OCI-LY1 (cell line): ENCODE results near the gene JPH2.

Experiments
- H2AFZ ChIP-seq: fragments of 200-600 bp; sonication (generic), shearing (Covaris generic); 2 replicates; pipeline ENCODE4 v1.6.0; 2014; ENCODE audit warnings: antibody characterized with exemption, mild to moderate bottlenecking, low read length
- H3F3A ChIP-seq: fragments of 200-600 bp; sonication (generic), shearing (Covaris generic); 2 replicates; pipeline ENCODE4 v1.6.0; 2014; ENCODE audit warnings: mild to moderate bottlenecking, antibody characterized with exemption, low read length, moderate library complexity; ENCODE audit not compliant: insufficient read depth
- H3K27ac ChIP-seq: fragments of 200-600 bp; sonication (generic); 2 replicates; pipeline ENCODE4 v1.5.1; 2014; ENCODE audit warnings: low read length, mixed run types, mild to moderate bottlenecking, low read depth; ENCODE audit not compliant: poor library complexity, severe bottlenecking
- H3K27me3 ChIP-seq: fragments of 200-600 bp; sonication (generic); 2 replicates; pipeline ENCODE4 v1.6.0; 2014; ENCODE audit warnings: antibody characterized with exemption, mild to moderate bottlenecking, low read length, moderate library complexity; ENCODE audit not compliant: insufficient read depth
- H3K36me3 ChIP-seq: fragments of 200-600 bp; sonication (generic); 2 replicates; pipeline ENCODE4 v1.6.1; 2014; ENCODE audit warnings: mild to moderate bottlenecking, antibody characterized with exemption, low read length, moderate library complexity, mixed read lengths; ENCODE audit not compliant: insufficient read depth
- H3K4me1 ChIP-seq: fragments of 200-600 bp; sonication (generic); 2 replicates; pipeline ENCODE4 v1.5.1; 2014; ENCODE audit warnings: mild to moderate bottlenecking, low read length, moderate library complexity; ENCODE audit not compliant: insufficient read depth, severe bottlenecking
- H3K4me2 ChIP-seq: fragments of 200-600 bp; sonication (generic), shearing (Covaris generic); 2 replicates; pipeline ENCODE4 v1.6.1; 2014; ENCODE audit warnings: low read length
- H3K4me3 ChIP-seq: fragments of 200-600 bp; sonication (generic); 2 replicates; pipeline ENCODE4 v1.5.1; 2014; ENCODE audit warnings: low read length, low read depth, mild to moderate bottlenecking, mixed read lengths; ENCODE audit not compliant: poor library complexity, severe bottlenecking
- H3K79me2 ChIP-seq: fragments of 200-600 bp; shearing (Covaris generic); 2 replicates; pipeline ENCODE4 v1.6.1; 2016; ENCODE audit warnings: mixed run types, low read length, mixed read lengths; ENCODE audit not compliant: insufficient read depth
- H3K9ac ChIP-seq: fragments of 200-600 bp; sonication (generic), shearing (Covaris generic); 2 replicates; pipeline ENCODE4 v1.6.1; 2014; ENCODE audit warnings: mild to moderate bottlenecking, low read length, mixed read lengths
- H3K9me2 ChIP-seq: fragments of 200-600 bp; sonication (generic), shearing (Covaris generic); 2 replicates; pipeline ENCODE4 v1.6.1; 2014; ENCODE audit warnings: low read depth, mild to moderate bottlenecking, low read length, mixed read lengths
- H3K9me3 ChIP-seq: fragments of 200-600 bp; shearing (Covaris generic); 2 replicates; pipeline ENCODE4 v1.6.1; 2014; ENCODE audit warnings: low read length, mixed read lengths
- H4K20me1 ChIP-seq: fragments of 200-600 bp; sonication (generic), shearing (Covaris generic); 2 replicates; pipeline ENCODE4 v1.6.0; 2016; ENCODE audit warnings: mild to moderate bottlenecking, low read length; ENCODE audit not compliant: insufficient read depth
- EZH2 ChIP-seq: fragments of 200-600 bp; sonication (generic), shearing (Covaris generic); IDR thresholded peaks from 2 replicates; pipeline ENCODE4 v1.8.0; 2017; ENCODE audit warnings: borderline replicate concordance, mixed run types, mild to moderate bottlenecking, antibody characterized with exemption, low read length, moderate library complexity, mixed read lengths
- TF ChIP-seq, protein P1 (sequence below): fragments of 200-600 bp; sonication (generic), shearing (Covaris generic); IDR thresholded peaks from 2 replicates; pipeline ENCODE4 v1.5.1; 2017; ENCODE audit warnings: mild to moderate bottlenecking, antibody characterized with exemption, low read length, moderate library complexity, mixed read lengths

JPH2 gene

GRCh38 chr20:44208770-44209169, 21.8 kb upstream of the JPH2 start:
- Histone ChIP-seq H3F3A (no peaks in the 10 kb centered on the region), H3K9me3 (no peaks in the 10 kb centered on the region), H4K20me1 (0 out of 2 replicates have a peak, but pooled peaks cover 3% of the 10 kb centered on the region), H3K4me3 (peak overlapping the region; percentile 84), H3K79me2 (peaks cover 32% of the 10 kb centered on the region), H3K9me2 (no peaks in the 10 kb centered on the region), H3K4me2 (peak overlapping the region; percentile 81), H2AFZ (no peak overlapping the region), H3K36me3 (peaks cover 17% of the 10 kb centered on the region), H3K9ac (peak overlapping the region; percentile 85), H3K4me1 (peaks cover 39% of the 10 kb centered on the region), H3K27me3 (no peaks in the 10 kb centered on the region), H3K27ac (no peak overlapping the region)
- TF ChIP-seq, protein P1, sequence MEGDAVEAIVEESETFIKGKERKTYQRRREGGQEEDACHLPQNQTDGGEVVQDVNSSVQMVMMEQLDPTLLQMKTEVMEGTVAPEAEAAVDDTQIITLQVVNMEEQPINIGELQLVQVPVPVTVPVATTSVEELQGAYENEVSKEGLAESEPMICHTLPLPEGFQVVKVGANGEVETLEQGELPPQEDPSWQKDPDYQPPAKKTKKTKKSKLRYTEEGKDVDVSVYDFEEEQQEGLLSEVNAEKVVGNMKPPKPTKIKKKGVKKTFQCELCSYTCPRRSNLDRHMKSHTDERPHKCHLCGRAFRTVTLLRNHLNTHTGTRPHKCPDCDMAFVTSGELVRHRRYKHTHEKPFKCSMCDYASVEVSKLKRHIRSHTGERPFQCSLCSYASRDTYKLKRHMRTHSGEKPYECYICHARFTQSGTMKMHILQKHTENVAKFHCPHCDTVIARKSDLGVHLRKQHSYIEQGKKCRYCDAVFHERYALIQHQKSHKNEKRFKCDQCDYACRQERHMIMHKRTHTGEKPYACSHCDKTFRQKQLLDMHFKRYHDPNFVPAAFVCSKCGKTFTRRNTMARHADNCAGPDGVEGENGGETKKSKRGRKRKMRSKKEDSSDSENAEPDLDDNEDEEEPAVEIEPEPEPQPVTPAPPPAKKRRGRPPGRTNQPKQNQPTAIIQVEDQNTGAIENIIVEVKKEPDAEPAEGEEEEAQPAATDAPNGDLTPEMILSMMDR: no peak
- no peak for TF ChIP-seq EZH2

- Histone ChIP-seq H3K4me2 (peak overlapping the region; percentile 81), H3K4me1 (peaks cover 39% of the 10 kb centered on the region), H3K27me3 (no peaks in the 10 kb centered on the region), H3F3A (no peaks in the 10 kb centered on the region), H3K27ac (no peak overlapping the region), H2AFZ (no peak overlapping the region), H4K20me1 (0 out of 2 replicates have a peak, but pooled peaks cover 3% of the 10 kb centered on the region), H3K4me3 (peak overlapping the region; percentile 84), H3K9me2 (no peaks in the 10 kb centered on the region), H3K36me3 (peaks cover 21% of the 10 kb centered on the region), H3K9ac (peak overlapping the region; percentile 85; the same call in 1 of the 2 replicates), H3K79me2 (peaks cover 32% of the 10 kb centered on the region), H3K9me3 (no peaks in the 10 kb centered on the region)
- TF ChIP-seq, protein P1: no peak
- TF ChIP-seq EZH2: no peak
Measured at GRCh38 chr20:44208165-44208564, 21.2 kb upstream of the JPH2 start.

DNA sequence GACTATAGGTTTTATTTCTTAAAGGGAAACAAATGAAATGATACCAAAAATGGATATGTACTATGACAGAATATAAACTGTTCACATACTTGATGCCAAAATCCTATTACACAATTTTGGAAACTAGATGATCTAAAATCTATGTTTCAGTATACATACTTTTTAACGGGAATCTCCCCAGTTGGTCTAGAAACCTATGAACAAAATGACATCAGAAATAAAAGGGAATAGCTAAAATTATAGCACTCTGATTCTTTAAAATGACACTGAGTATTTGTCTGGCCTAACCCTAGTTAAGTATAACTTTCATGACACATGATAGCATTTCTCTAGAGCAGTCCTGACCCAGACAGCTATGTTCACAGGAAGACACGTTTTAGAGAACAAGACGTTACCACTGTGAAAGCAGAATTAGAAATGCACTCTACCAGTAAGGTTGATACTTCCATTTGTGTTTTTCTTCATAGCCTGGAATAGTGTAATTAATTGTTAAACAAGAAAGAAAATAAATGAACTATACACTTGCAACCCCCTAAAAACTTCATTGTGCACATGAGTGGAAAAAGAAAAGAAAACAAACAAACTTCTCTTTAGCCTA, 20.2 kb upstream of the JPH2 start:
- peaks cover 31% of the 10 kb centered on the region for H3K36me3 ChIP-seq
- H3K4me3 ChIP-seq: no peak overlapping the region
- no peak overlapping the region for H3K9ac ChIP-seq
- H3K27ac ChIP-seq: no peak overlapping the region
- no peak overlapping the region for H2AFZ ChIP-seq
- H3K9me3 ChIP-seq: no peaks in the 10 kb centered on the region
- H3F3A ChIP-seq: no peaks in the 10 kb centered on the region
- no peaks in the 10 kb centered on the region for H3K27me3 ChIP-seq
- H4K20me1 ChIP-seq: 0 out of 2 replicates have a peak, but pooled peaks cover 3% of the 10 kb centered on the region
- TF ChIP-seq EZH2: no peak
- TF ChIP-seq, protein P1: no peak
- H3K79me2 ChIP-seq: peaks cover 32% of the 10 kb centered on the region
- peaks cover 39% of the 10 kb centered on the region for H3K4me1 ChIP-seq
- peak overlapping the region; percentile 18; the same call in 1 of the 2 replicates for H3K4me2 ChIP-seq
- H3K9me2 ChIP-seq: no peaks in the 10 kb centered on the region
